Measurements from ENCODE around the gene PTDSS2.

Gene PTDSS2

DNA sequence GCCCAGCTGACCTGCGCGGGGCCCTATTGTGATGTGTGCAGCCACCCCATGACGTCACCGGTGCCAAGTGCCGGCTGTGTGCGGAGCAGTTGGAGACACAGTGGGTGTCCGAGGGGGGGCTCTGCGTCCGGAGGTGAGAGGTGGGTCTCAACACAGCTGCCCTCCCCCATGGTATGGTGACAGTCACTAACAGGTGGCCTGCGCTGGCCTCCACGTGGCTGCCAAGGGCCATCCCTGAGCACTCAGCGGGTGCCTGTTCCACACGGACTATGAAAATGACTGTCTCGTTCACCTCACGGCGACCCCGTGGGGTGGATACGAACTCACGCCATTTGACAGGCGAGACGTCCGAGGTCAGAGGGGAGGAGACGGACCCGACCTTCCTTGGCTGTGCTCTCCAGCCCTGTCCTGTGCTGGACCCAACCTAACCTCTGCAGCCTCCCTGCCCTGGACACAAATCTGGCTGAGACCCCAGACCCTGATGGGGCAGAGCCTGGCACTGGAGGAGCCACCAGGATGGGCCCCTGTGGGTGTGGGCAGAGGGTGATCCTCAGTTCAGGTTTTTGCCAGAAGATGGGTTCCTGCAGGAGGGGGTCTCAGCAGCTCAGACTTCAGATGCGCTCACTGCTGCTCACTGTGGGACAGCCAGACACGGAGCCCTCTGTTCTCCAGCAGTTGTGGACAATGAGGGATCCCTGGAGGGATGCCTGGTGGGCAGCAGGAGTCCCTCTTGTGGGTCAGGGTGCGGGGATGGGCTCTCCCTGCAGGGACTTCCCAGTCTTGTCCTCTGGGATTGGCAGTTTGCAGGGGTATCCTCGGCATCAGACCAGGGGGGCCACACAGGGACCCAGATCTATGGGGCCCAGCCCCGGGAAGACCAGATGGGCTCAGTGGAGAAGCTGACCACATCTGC is 79.0 kb downstream of the PTDSS2 start:
- TF ChIP-seq, protein P1, sequence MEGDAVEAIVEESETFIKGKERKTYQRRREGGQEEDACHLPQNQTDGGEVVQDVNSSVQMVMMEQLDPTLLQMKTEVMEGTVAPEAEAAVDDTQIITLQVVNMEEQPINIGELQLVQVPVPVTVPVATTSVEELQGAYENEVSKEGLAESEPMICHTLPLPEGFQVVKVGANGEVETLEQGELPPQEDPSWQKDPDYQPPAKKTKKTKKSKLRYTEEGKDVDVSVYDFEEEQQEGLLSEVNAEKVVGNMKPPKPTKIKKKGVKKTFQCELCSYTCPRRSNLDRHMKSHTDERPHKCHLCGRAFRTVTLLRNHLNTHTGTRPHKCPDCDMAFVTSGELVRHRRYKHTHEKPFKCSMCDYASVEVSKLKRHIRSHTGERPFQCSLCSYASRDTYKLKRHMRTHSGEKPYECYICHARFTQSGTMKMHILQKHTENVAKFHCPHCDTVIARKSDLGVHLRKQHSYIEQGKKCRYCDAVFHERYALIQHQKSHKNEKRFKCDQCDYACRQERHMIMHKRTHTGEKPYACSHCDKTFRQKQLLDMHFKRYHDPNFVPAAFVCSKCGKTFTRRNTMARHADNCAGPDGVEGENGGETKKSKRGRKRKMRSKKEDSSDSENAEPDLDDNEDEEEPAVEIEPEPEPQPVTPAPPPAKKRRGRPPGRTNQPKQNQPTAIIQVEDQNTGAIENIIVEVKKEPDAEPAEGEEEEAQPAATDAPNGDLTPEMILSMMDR (IDR thresholded peaks at IDR 0.05; ENCODE audit: control extremely low read depth, extremely low read depth, low read depth, missing control alignments): no peak
- ChIA-PET CTCF (interaction anchor here (1.4 to 1.9 kb wide), 2 partner anchors 10 kb away, joined by 5 to 11 read pairs; no protein-coding TSS in a partner anchor), POLR2A (no interaction called here)
- DNase-seq (ENCODE audit: extremely low spot score): no peak

- ChIA-PET POLR2A (no interaction called here), CTCF (interaction anchor here (1.4 to 6.8 kb wide), 2 partner anchors 11 kb away, joined by 5 to 77 read pairs; no protein-coding TSS in a partner anchor)
- DNase-seq (ENCODE audit: extremely low spot score): no peak
- TF ChIP-seq, protein P1 (IDR thresholded peaks at IDR 0.05; ENCODE audit: control extremely low read depth, extremely low read depth, low read depth, missing control alignments): no peak
Observed at GRCh38 chr11:529728-530411, 79.8 kb downstream of the PTDSS2 start.

DNA sequence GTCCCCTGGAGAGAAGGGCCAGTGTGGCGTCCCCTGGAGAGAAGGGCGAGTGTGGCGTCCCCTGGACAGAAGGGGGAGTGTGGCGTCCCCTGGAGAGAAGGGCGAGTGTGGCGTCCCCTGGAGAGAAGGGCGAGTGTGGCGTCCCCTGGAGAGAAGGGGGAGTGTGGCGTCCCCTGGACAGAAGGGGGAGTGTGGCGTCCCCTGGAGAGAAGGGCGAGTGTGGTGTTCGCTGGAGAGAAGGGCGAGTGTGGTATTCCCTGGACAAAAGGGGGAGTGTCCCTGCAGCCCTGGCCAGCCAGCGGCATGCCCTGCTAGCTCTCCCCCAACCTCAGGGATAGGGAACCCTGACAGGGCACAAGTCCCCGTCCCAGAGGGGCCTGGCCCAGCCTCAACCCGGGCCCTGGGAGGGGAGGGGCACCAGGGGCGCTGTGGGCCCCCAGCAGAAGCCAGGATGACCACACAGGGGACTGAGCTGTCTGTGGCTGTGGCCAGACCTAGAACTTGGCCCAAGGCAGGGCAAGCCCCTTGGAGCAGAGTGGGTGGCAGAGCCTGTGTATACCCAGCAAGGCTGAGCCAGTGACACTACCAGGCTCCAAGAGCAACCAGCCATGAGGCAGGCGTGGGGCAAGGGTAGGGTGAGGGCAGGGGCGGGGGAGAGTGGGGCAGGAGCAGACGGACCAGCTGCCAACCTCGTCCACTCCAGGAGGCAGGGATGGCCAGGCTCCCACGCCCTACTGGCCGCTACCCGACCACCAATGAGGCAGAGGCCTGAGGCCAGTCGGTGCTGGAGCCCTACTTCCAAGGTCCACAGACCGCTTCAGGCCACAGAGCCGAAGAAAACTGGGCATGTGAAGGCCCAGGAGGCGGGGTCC is 81.1 kb downstream of the PTDSS2 start:
- TF ChIP-seq, protein P1 (IDR thresholded peaks at IDR 0.05; ENCODE audit: control extremely low read depth, extremely low read depth, low read depth, missing control alignments): no peak
- CTCF ChIA-PET: interaction anchor here (6.8 kb wide), 1 partner anchor 12 kb away, joined by 77 read pairs; no protein-coding TSS in a partner anchor
- DNase-seq (ENCODE audit: extremely low spot score): no peak
- POLR2A ChIA-PET: interaction anchor here (0.6 kb wide), 1 partner anchor 60 kb away, joined by 3 read pairs; no protein-coding TSS in a partner anchor

- ChIA-PET POLR2A (interaction anchor here (0.6 kb wide), 1 partner anchor 59 kb away, joined by 3 read pairs; no protein-coding TSS in a partner anchor), CTCF (interaction anchor here (2.6 to 6.8 kb wide), 2 partner anchors 13 to 190 kb away, joined by 7 to 77 read pairs; no protein-coding TSS in a partner anchor)
- TF ChIP-seq, protein P1 (IDR thresholded peaks at IDR 0.05; ENCODE audit: control extremely low read depth, extremely low read depth, low read depth, missing control alignments): no peak
- DNase-seq (ENCODE audit: extremely low spot score): no peak
Observed at GRCh38 chr11:531919-532526, 81.9 kb downstream of the PTDSS2 start.

DNA sequence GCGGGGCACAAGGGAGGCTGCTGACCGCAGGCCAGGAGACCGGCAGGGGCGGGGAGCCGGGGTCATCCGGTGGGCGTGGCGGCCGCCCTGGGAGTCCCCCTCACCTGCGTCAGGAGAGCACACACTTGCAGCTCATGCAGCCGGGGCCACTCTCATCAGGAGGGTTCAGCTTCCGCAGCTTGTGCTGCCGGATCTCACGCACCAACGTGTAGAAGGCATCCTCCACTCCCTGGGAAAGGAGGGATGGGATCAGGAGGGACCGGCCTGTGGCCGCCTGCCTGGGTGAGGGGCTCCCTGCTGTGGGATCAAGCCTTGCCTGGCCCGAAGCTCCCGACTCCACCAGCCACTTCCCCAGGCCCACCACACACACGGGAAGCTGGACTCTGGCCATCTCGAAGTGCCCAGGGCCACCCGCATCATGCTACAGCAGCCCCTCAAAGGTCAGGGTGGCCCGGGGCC is 82.5 kb downstream of the PTDSS2 start:
- ChIA-PET CTCF (interaction anchor here (2.6 to 6.8 kb wide), 2 partner anchors 14 to 189 kb away, joined by 7 to 77 read pairs; no protein-coding TSS in a partner anchor), POLR2A (no interaction called here)
- DNase-seq (ENCODE audit: extremely low spot score): no peak
- TF ChIP-seq, protein P1 (IDR thresholded peaks at IDR 0.05; ENCODE audit: control extremely low read depth, extremely low read depth, low read depth, missing control alignments): no peak
